TTC549 (cell line): ENCODE data around the gene IGFALS.

Experiments used
- FAIRE-seq: peaks from 2 replicates; lab custom pipeline; 2012; peaks lifted over from hg19 to GRCh38; lab: Jason Lieb, UNC

The IGFALS gene

GRCh38 chr16:1793578-1794220 is at the start of gene IGFALS:
Gene IGFALS (minus strand): TSS chr16:1793705. CDS start chr16:1793652, 53 bp downstream.
- FAIRE-seq = no peak

DNA sequence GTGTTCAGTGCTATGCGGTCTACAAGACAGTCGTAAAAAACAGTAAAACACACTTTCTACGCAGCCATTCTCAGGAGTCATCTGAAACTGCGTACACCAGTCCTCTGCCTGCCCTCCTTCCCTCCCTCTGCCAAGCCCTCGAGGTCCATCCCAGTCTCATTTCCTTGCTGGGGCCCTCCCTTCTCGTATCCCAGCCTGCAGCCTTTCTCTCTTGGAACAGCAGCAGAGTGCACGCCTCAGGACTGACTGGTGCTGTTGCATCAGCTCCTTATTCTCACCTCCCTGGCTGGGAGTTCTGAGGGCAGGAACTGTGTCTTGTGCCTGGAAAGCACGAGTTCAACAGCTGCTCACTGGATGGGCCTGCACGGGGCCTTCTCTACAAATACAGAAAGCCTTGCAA is 46.0 kb upstream of the IGFALS start:
- FAIRE-seq = no peak

- no peak for FAIRE-seq
These were observed 40.6 kb upstream of the IGFALS start for GRCh38 chr16:1834096-1834495.

- no peak for FAIRE-seq
These were observed 39.4 kb upstream of the IGFALS start for GRCh38 chr16:1832838-1833454.

DNA sequence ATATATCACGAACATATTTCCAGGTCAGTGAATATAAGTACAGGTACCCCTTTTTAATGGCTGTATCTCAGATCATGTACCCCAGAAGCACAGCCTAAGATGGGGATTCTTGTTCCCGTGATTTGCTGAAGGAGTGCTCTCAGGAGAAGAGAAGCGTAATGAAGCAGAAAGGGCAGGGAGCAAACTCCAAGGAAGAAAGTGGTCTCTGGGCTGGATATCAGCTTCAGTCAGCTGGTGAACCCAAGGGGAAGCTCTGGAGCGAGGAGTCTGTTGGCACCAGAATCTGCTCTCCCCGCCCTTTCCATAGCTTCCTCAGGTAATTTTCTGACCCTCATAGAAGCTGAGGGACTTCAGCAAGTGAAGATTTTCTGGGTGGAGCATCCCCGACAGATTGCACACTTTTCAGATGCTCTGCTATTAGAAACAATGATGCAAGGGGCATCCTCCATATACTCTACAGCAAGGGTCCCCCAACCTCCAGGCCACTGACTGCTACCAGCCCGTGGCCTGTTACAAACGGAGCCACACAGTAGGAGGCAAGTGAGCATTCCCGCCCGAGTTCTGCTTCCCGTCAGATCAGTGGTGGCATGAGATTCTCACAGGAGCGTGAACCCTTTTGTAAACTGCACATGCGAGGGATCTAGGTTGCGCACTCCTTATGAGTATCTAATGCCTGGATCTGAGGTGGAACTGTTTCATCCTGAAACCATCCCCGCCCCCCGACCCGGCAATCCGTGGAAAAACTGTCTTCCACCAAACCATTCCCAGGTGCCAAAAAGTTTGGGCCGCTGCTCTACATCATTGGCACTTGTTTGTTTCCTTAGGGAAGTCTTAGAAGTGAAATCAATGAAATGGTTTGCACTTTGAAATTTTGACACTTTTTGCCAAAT is 37.9 kb upstream of the IGFALS start:
- no peak for FAIRE-seq

GRCh38 chr16:1830213-1830612 is 36.7 kb upstream of the IGFALS start:
- no peak for FAIRE-seq

DNA sequence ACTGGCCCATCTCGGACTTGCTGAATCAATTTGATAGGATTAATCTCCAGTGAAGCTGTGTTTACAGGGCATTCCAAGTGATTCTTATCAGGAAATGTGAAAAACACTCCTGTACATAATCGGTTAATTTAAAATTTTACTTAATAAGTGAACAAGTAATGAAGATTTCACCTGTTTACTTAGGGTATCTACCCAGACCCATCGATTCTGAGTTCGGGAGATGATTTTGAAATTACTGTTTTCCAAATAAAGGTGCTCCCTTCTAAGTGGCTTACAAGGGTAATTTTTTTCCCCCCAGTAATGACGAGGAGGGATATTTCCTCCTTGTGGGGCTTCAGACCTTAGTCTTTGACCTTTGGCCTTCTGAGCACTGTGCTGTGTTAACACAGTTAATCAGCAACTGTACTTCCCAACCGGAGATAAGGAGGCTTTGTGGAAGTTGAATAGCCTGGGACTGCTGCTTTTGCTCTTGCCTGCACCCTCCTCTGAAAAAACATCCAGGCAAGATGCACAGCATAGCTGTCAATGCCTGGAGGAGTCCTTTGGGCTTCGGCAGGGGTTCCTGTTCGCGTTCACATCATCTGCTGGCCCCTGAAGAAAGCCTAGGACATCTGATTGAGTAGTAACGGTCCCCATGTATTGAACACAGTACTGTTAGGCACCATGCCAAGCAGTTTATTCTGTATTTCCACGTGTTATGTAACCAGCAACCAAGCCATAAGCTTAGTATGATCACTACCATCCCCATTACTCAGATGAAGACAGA is 35.3 kb upstream of the IGFALS start:
- FAIRE-seq = no peak

DNA sequence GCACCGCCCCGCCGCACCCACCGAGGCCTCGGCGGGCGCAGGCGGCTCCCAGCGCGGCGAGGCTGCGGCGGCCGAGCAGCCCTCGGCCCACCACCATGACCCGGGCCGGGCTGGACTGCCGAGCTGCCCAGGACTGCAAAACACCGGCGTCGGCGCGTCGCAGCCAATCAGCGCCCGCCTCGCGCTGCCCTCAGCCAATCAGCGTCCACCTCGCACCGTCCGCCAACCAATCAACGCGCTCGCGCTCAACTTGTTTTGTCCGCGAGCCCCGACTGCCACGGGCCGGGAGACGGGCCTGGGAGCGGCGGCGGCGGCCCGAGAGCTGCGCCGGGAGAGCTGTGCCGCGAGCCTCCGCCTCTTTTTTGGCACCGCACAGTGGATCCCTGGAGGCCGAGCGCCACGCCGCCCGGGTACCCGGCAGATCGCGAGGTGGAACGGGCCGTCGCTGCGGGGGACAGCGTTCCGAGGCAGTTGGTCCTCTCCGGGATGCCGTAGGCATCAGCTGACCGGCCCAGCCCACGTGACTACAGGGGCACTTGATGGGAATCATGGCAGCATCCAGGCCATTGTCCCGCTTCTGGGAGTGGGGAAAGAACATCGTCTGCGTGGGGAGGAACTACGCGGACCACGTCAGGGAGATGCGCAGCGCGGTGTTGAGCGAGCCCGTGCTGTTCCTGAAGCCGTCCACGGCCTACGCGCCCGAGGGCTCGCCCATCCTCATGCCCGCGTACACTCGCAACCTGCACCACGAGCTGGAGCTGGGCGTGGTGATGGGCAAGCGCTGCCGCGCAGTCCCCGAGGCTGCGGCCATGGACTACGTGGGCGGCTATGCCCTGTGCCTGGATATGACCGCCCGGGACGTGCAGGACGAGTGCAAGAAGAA is 33.4 kb upstream of the IGFALS start, which contains the start of the genes FAHD1 and HAGH:
Gene FAHD1, plus strand, starts transcription at position 516 of the 883 bp plus-strand sequence. Its CDS starts 33 bp downstream, at position 549.
Gene HAGH, minus strand, starts transcription at position 135 of the 883 bp plus-strand sequence. Its CDS starts 38 bp downstream, at position 97.
- FAIRE-seq = no peak

DNA sequence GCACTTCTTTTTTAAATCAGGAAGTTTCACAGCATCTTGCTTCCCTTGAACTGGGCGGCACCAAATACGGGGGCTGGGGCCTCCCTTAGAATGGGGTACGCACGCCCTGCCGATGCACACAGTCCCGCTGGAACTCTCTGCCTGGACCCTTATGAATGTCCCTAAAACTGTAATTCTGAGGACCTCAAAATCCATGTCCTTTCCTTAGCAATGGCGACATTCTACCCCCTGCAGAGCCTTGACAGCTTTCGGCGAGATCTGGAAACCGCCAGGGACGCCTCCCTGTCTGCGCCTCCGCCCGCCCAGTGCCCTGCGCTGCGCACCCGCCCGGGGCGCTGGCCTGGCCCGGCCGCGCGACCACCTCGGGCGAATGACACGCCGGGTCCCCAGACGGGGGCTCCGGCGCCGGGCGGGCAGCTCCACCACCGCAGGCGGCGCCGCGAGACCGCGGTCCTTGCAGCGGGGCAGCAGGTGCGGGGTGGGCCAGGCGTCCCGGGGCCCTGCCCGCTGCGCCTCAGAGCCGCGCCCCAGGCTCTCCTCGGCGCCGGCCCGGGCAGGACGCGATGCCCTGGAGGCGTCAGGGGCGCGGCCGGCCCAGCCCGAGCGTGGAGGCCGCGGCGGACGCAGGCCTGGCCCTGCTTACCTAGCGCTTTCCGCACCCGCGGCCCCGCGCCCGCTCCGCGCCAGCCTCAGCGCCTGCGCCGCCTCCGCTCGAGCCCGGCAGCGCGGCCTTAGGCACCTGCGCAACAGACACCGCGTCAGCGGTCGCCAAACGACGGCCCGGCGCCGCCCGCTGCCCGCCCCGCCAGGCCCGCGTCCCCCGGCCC is 32.6 kb upstream of the IGFALS start:
- FAIRE-seq = no peak

DNA sequence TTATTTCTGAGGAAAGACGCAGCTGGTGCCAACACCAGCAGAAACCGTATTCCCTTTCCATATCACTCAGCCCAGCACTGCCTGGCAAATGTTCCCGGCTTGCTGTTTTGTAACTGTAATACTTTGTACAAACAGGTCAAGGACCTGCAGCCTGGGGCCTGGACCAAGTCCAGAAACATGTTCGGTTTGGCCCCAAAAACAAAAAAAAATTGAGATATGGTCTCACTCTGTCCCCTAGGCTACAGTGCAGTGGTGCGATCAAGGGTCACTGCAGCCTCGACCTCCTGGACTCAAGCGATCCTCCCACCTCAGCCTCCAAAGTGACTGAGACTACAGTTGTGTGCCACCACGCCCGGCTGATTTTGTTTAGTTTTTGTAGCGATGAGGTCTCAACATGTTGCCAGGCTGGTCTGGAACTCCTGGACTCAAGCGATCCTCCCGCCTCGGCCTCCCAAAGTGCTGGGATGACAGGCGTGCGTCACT is 31.9 kb upstream of the IGFALS start:
- no peak for FAIRE-seq

DNA sequence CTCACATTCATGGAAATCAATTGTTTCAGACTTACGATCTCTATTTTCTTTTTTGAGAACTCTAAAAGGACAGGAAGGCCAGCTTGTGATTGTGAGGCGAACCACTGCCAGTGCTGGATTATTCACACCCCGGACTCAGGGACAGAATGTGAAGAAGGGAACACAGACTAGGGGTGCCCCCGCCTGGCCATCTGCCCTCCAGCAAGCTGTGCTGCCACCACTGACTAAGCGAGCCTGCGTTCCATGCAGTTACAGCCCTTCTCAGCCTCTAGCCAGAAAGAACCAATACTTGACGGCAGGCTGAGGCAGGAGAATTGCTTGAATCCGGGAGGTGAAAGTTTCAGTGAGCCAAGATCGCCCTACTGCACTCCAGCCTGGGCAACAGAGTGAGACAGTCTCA is 30.3 kb upstream of the IGFALS start:
- peak; percentile 61 for FAIRE-seq

GRCh38 chr16:1822801-1823200 is 29.3 kb upstream of the IGFALS start:
- no peak for FAIRE-seq

GRCh38 chr16:1821861-1822611 is 28.5 kb upstream of the IGFALS start:
- no peak for FAIRE-seq

DNA sequence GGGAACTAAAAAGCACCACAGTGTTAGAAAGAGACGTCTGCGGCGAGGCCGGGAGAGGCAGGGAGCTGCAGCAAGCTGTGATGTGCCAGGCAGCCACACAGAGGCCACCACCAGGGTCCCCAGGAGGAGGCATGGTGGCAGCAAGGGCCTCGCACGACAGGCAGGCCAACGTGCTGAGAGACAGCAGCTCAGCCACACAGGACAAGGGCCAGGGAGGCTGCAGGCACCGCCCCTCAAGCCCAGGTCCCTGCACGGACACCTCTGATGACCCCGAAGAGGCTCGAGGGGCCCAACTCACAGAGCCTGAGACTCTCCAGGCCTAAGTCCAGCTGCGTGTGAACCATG is 27.4 kb upstream of the IGFALS start:
- no peak for FAIRE-seq

DNA sequence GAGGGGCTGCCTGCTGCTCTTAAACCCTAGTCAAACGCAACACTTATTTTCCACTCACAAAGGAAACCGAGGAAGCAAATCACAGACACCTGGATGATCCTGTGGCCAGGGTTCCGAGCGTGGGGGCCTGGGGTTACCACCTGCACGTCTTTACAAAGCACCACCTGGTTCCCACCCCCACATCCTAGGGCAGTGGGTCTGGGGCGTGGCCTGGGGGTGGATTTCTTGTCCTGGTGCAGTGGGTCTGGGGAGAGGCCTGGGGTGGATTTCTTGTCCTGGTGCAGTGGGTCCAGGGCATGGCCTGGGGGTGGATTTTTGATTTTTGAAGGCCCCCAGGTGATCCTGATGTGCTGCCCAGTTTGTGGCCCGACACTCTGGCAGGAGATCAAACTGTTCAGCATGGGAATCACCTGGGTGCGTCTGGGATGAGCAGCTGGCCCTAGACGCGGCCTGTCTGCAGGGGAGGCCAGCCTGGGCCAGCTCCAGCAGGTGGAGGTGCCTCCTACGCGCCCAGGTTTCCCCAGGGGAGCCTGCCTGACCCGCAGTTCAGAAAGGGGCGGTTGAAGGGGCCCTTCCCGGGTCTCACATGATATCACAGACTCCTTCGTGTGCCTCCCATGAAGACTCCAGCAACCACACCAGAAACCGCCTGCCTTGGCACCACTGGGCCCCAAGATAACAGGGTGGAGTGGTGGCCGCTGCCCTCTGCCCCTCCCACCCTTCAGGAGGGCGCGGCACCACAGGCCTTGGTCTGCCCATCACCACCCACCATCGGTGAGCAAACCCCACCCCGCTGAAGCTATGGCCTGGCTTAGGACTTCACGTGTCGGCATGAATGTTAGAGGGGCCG is 26.8 kb upstream of the IGFALS start:
- FAIRE-seq = no peak

- FAIRE-seq = no peak
These were observed 26.1 kb upstream of the IGFALS start for GRCh38 chr16:1819611-1820010.

- FAIRE-seq = no peak
These were observed 25.5 kb upstream of the IGFALS start for GRCh38 chr16:1818873-1819525.
